Parathyroid adenoma (tissue), 2 donors: ENCODE data around the gene KLHL29.

Experiments used
- H2AFZ ChIP-seq: fragments of 300-600 bp; sonication (generic); one replicate; pipeline ENCODE4 v1.7.0; 2017; ENCODE audit warnings: antibody characterized with exemption, mild to moderate bottlenecking
- H3K27ac ChIP-seq: fragments of 300-600 bp; sonication (generic); one replicate; pipeline ENCODE4 v1.7.0; 2017
- H3K27me3 ChIP-seq: fragments of 300-600 bp; sonication (generic); one replicate; pipeline ENCODE4 v1.7.0; 2017; ENCODE audit warnings: low read length; ENCODE audit not compliant: control insufficient read depth, insufficient read depth
- H3K36me3 ChIP-seq: fragments of 300-600 bp; sonication (generic); one replicate; pipeline ENCODE4 v1.7.0; 2017; ENCODE audit warnings: low read length; ENCODE audit not compliant: control insufficient read depth, insufficient read depth
- H3K4me1 ChIP-seq: fragments of 300-600 bp; sonication (generic); one replicate; pipeline ENCODE4 v1.7.0; 2017; ENCODE audit warnings: control low read depth
- H3K4me2 ChIP-seq: fragments of 300-600 bp; sonication (generic); one replicate; pipeline ENCODE4 v1.7.0; 2017; ENCODE audit warnings: low read length
- H3K4me3 ChIP-seq: fragments of 300-600 bp; sonication (generic); one replicate; pipeline ENCODE4 v1.7.0; 2017; ENCODE audit warnings: low read depth, low read length
- H3K79me2 ChIP-seq: fragments of 300-600 bp; sonication (generic); one replicate; pipeline ENCODE4 v1.7.0; 2017; ENCODE audit warnings: control low read depth
- H3K9ac ChIP-seq: fragments of 300-600 bp; sonication (generic); one replicate; pipeline ENCODE4 v1.7.0; 2017; ENCODE audit warnings: mild to moderate bottlenecking
- H3K9me3 ChIP-seq: fragments of 300-600 bp; sonication (generic); one replicate; pipeline ENCODE4 v1.7.0; 2017; ENCODE audit warnings: low read length; ENCODE audit not compliant: control insufficient read depth
- CTCF ChIP-seq: fragments of 300-600 bp; sonication (generic); IDR thresholded peaks from one replicate; pipeline ENCODE4 v1.7.0; 2017; ENCODE audit warnings: antibody characterized with exemption, mild to moderate bottlenecking
- donor health status: primary hyperparathyroidism.

The KLHL29 gene

GRCh38 chr2:23418056-23418455 is 33.1 kb downstream of the KLHL29 start:
- Histone ChIP-seq H3K9ac (no peak overlapping the region), H3K9me3 (no peaks in the 10 kb centered on the region), H3K4me2 (no peak overlapping the region), H3K27me3 (no peaks in the 10 kb centered on the region), H3K4me1 (no peaks in the 10 kb centered on the region), H3K27ac (no peak overlapping the region), H3K4me3 (no peak overlapping the region), H3K36me3 (no peaks in the 10 kb centered on the region), H3K79me2 (peaks cover 5% of the 10 kb centered on the region), H2AFZ (no peak overlapping the region)
- no peak for TF ChIP-seq CTCF

GRCh38 chr2:23418461-23418911 is 33.5 kb downstream of the KLHL29 start:
- no peak for TF ChIP-seq CTCF
- Histone ChIP-seq H3K27ac (no peak overlapping the region), H3K4me2 (no peak overlapping the region), H3K36me3 (no peaks in the 10 kb centered on the region), H3K27me3 (no peaks in the 10 kb centered on the region), H2AFZ (no peak overlapping the region), H3K9ac (no peak overlapping the region), H3K79me2 (peaks cover 5% of the 10 kb centered on the region), H3K4me3 (no peak overlapping the region), H3K4me1 (no peaks in the 10 kb centered on the region), H3K9me3 (no peaks in the 10 kb centered on the region)

GRCh38 chr2:23419171-23420090 is 34.5 kb downstream of the KLHL29 start:
- no peak overlapping the region for H3K9ac ChIP-seq
- H3K4me1 ChIP-seq = no peaks in the 10 kb centered on the region
- TF ChIP-seq CTCF = no peak
- no peaks in the 10 kb centered on the region for H3K36me3 ChIP-seq
- H3K27ac ChIP-seq = no peak overlapping the region
- H3K27me3 ChIP-seq = no peaks in the 10 kb centered on the region
- H3K4me3 ChIP-seq = no peak overlapping the region
- no peak overlapping the region for H2AFZ ChIP-seq
- H3K9me3 ChIP-seq = no peaks in the 10 kb centered on the region
- peaks cover 5% of the 10 kb centered on the region for H3K79me2 ChIP-seq
- no peak overlapping the region for H3K4me2 ChIP-seq

GRCh38 chr2:23420091-23420839 is 35.3 kb downstream of the KLHL29 start:
- H3K9me3 ChIP-seq = no peaks in the 10 kb centered on the region
- H3K27ac ChIP-seq = no peak overlapping the region
- no peak overlapping the region for H3K4me2 ChIP-seq
- H3K4me3 ChIP-seq = no peak overlapping the region
- no peaks in the 10 kb centered on the region for H3K4me1 ChIP-seq
- no peaks in the 10 kb centered on the region for H3K36me3 ChIP-seq
- no peaks in the 10 kb centered on the region for H3K27me3 ChIP-seq
- H2AFZ ChIP-seq = no peak overlapping the region
- H3K9ac ChIP-seq = no peak overlapping the region
- peaks cover 5% of the 10 kb centered on the region for H3K79me2 ChIP-seq
- no peak for TF ChIP-seq CTCF
